CD4-positive, alpha-beta T cell treated with Interleukin-15 for 4 hours (primary cell): ENCODE results near the gene RPS6KA2.
"Not testable (repeated sequence)": the region's sequence is repeated elsewhere in the genome, so short reads cannot be mapped to it uniquely, and the experiment has no call there.

Source experiments
- DNase-seq: peaks from one replicate; pipeline ENCODE4 v3.0.0-alpha.2; 2020; ENCODE audit warnings: low spot score

RPS6KA2 gene

DNA sequence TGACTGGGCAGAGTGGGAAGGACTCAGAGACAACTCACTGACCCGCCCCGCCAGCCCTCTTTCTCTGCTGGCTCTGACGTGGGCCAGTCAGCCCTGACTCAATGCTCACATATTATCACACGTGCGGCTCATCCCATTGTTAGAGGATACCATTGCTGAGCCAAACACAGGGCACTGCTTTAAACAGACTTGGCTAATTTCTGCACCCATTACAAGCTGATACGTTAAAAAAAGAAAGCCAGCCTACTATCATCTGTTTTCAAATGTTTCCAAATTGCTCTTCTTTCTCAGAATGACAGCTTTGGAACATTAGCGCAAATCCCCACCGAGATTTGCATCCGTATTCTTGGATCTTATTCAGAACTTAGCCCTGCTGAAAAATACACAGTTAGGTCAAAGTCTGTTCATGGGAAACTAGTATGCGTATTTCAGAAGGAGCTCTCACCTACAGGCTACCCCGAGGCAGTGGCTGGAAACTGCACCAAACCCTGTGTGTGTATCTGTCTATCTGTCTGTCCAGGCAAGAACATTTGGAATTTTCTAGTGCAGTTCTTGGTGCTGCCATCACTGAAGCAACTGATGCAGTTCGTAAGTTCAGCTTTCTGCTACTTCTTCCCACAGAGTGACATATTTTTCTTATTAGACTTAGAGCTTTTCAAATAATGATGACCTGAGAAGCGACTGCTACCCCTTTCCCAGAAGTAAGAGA lies 73.3 kb downstream of the RPS6KA2 start:
- no peak for DNase-seq

- no peak for DNase-seq
Measured at GRCh38 chr6:166552600-166552999, 74.5 kb downstream of the RPS6KA2 start.

DNA sequence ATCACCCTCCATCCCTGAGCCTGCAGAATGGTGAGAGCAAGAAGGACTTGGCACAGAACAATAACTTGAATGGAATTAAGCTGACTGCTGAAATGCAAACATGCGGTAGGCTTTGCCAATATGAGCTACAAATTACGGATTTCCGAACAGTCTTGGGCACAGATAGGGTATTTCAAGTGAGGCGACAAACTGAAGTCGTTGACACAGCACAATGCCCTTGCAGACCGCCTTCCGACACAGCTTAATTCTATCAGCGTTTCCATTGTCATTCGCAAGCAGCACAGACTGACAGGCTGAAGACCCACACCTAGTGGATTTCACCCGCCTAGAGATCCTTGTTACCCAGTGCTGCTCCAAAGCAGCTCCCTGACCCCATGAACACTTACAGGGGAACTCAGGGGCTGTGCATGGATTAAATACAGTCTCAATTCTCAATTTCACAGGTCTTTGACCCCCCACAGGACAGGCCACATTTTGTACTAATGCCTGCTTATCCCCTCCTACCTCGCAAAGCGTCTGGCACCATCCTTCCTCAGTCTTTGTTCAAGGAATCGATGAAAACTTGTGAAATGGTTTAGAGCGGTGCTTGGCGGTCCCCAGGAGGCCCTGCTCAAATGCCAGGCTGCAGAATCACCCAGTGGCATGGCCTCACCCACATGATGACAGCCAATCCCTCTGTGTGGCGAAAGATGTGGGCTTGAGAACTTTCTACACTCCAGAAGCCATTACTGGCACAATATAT lies 75.1 kb downstream of the RPS6KA2 start:
- DNase-seq: no peak

- no peak for DNase-seq
Measured at GRCh38 chr6:166546653-166547052, 80.4 kb downstream of the RPS6KA2 start.

GRCh38 chr6:166545156-166546034 lies 81.7 kb downstream of the RPS6KA2 start:
- DNase-seq: no peak

GRCh38 chr6:166544296-166544605 lies 82.8 kb downstream of the RPS6KA2 start:
- DNase-seq: no peak

- DNase-seq: no peak
Measured at GRCh38 chr6:166543603-166544295, 83.3 kb downstream of the RPS6KA2 start.

DNA sequence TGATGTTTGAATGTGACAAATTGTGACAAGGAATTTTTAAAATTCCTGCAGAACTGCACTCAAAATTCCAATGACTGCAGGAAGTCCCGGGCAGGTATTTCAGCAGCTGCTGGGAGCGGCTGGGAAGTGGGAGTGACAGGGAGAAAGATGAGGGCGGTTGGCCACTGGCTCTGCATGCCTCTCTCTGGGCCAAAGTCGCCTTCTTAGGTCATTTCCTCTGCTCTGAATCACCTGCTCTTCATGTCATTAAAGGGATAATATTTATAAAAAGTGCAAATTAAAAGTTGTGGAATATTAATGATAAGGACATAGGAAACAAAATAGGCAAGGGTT lies 84.5 kb downstream of the RPS6KA2 start:
- DNase-seq: no peak

DNA sequence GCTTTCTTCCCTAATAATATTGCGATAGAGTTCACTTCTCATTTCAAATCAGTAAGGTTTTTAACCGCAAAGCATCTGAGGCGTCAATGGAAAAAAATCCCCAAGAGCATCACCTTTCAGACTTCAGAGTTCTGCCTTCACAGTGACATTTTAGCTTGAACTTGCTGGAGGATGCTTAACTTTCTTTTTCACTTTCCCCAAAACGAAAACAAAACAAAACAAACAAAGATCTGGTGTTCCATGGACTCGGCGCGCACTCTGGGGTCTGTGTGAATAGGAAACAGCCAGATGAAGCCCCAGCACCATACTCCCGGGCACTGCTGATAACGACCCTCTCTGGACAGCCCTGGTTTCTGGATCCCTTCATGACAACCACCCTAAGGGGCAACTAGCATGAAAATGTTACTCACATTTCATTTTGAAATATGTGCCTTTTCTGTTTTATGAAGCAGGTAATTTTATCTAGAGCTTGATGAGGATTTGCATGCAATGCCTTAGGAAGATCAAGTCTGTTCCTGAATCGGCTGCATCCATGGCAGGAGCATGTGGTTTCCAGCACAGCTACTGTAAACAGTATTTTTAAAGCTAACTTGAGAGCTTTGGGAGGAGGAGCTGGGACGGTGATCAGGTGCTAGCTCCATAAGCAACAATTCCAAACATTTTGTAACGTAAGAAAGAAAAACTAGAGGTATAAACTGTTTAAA lies 85.0 kb downstream of the RPS6KA2 start:
- DNase-seq: peak; percentile 20

DNA sequence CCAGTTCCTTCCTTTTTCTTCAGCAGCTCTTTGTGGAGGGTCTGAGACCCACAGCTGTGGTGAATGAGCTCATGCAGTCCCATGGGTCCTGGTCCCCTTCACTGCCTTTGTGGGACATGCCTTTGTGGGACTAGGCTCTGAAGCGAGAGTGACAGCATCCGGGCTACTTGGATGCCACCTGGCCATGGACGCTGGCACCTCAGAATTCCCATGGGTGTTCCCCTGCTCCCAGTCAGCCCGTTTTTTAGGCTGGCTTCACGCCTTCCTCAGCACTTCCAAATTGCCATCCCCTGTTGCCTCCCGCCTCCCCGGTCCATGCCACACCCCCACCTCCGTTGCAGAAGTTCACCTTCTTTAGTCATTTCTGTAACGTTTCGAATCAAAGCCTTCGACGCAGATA lies 85.7 kb downstream of the RPS6KA2 start:
- no peak for DNase-seq

- DNase-seq: peak; percentile 81
Measured at GRCh38 chr6:166540631-166541331, 86.3 kb downstream of the RPS6KA2 start.

GRCh38 chr6:166539543-166539942 lies 87.5 kb downstream of the RPS6KA2 start:
- no peak for DNase-seq

DNA sequence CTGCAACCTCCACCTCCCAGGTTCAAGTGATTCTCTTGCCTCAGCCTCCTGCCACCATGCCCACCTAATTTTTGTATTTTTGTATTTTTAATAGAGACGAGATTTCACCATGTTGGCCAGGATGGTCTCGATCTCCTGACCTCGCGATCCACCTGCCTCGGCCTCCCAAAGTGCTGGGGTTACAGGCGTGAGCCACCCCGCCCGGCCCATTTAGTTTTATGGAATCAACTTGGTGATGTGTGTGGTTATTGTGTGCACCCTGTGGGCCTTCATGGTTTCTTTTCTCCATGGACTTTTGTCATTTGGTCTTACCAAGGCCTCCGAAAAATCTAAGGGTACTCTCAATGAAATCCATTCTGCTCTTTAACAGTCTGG lies 88.1 kb downstream of the RPS6KA2 start:
- not testable (repeated sequence) for DNase-seq

GRCh38 chr6:166538297-166539010 lies 88.6 kb downstream of the RPS6KA2 start:
- DNase-seq: no peak

DNA sequence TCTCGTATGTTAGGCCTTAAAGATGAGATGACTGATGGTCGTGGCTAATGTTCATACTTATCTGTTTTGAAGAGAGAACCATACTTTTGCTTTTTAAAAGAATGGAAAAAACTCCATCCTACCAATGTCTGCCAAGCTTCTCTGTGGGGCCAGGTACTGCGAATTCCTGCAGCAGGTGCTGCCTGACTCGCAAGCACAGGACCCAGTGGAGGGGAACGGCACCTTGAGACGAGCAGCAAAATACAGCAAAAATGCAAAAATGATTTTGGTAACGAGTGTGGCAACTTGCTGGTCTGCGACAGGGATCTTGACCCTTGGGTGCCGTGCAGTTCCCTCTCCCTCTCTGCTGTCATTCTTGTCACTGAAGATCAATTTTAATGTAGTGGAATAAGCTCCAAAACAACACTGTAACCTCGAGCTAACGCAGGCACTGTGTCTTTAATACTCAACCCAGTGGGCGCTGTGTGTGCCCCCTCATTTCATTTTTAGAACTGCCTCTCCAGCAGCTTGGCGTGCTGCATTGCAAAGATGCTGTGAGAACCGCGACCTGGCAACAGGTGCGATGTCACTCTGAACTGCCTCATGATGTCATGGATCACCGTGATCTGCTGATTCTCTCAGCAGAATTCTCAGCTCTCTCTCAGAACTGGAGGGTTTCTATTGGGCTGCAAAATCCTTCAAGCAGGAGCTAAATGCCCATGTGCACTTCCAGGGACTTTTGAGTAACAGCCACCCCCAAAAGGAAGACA lies 92.2 kb downstream of the RPS6KA2 start:
- no peak for DNase-seq

GRCh38 chr6:166533205-166533824 lies 93.7 kb downstream of the RPS6KA2 start:
- DNase-seq: no peak

GRCh38 chr6:166532302-166532701 lies 94.7 kb downstream of the RPS6KA2 start:
- DNase-seq: no peak

- DNase-seq: no peak
Measured at GRCh38 chr6:166530211-166531095, 96.6 kb downstream of the RPS6KA2 start.
